ENCODE data around the gene SUGCT. TPM values are rescaled to one million over a fixed set of nuclear protein-coding genes. Genes with fewer than 3 reads are reported as not detected.
A peak's percentile ranks its signal among the peaks of the same experiment; 100 is the strongest.

SUGCT gene
- polyA plus RNA-seq, 5 donors: 2.3 to 4.6 (median 3.2) TPM

DNA sequence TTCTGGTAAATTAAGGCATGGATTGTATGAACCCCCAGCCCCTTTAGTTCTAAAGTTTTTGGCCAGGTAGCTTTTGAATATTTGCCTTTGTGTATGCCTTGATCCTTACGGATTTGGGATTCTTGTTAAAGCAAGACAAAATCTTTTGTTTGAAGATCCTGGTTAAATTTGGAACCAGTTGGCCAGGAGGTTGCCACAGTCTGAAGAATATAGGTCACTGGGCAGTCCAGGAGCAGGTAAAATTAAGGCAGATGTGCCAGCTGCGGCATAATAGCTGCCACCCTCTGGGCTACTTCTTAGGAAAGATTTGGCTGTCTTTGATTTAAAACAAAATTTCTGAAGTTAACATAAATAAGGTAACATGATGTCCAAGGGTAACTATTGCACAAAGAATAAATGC, 192.3 kb downstream of the SUGCT start:
- no peak for DNase-seq

GRCh38 chr7:40327873-40328272, 193.1 kb downstream of the SUGCT start:
- no peak for DNase-seq

DNA sequence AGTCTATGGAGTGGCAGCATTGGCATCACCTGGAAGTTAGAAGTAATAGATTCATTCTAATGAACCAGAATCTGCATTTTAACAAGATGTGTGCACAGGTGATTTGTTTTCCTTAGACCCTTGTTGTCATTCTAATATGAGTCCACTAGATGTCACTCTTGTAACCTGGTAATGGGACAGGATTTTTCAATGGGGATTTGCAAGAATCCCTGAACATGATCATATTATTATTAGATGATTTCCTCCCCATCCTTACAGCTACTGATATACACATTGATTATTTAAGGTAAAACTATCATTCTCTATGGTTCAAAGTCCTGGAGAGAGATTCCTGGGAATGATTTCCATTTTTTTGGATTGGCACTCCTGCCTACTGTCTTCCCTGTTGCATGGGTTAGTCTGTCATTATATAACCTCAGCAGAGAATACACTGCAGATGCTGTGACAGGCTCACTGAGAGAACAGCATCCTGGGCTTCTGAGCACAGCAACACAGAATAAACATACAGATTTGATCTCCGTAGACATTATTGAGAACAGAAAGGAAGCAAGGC, 194.9 kb downstream of the SUGCT start:
- DNase-seq: peak; percentile 38

DNA sequence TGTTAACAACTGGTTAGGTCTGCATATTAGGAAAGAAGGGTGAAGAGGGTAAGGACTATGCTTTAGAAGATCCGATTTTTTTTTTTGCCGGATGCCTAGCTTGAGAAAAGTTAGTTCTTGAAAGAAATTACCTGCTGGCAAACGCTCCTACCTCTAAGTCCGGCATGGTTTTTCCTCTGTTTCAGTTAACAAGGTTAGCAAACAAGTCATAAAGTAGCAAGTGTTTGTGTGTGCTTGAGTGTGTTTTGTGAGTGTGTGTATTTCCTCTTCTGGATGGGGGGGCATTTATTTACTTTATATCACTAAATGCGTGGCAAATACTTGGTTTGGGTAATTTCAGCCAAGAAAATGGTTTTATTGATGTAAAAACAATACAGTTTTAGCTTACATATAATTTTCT, 195.6 kb downstream of the SUGCT start:
- DNase-seq: no peak

DNA sequence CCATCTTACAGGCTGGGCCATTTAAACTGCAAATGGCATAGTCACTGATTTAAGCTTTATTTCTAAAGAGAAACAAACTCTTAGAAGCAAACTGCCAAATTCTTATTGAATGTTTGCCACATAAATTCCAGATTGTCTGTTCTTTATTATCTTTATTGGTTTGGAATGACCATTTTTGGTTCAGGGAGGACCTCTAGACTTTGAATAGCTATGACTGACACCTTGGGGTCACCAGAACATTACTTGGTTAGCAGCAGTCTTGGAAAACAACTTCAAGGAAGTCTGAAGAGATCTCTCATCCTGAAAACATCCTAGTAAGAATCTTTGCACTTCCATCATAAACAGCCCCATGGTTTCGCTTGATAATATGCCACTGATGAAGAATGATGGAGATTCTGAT, 197.1 kb downstream of the SUGCT start:
- no peak for DNase-seq

DNA sequence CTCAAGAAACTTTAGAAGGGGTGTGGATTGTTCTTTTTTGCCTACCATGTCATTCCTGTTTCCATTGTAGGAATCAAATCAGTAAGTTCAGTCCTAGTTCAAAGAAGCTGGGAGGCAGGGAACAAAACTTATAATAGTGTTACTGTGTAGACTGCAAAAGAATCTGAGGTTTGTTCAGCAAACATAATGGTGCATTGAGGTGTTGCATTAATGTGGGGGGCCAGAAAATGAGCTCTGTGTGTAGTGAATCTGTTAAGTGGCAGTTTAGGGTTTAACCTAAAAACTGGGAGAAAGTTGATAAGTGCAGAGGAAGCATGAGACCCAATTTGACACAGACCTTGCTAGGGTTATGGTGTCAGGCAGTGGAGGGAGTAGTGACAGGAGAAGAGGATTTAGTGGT, 197.7 kb downstream of the SUGCT start:
- DNase-seq: no peak

- DNase-seq: no peak
These were observed 207.0 kb downstream of the SUGCT start for GRCh38 chr7:40341836-40342235.

GRCh38 chr7:40346554-40346953, 211.7 kb downstream of the SUGCT start:
- DNase-seq: no peak

GRCh38 chr7:40348126-40348728, 213.4 kb downstream of the SUGCT start:
- no peak for DNase-seq

GRCh38 chr7:40350100-40350499, 215.3 kb downstream of the SUGCT start:
- DNase-seq: no peak

- DNase-seq: peak; percentile 40
These were observed 219.9 kb downstream of the SUGCT start for GRCh38 chr7:40354711-40355110.

DNA sequence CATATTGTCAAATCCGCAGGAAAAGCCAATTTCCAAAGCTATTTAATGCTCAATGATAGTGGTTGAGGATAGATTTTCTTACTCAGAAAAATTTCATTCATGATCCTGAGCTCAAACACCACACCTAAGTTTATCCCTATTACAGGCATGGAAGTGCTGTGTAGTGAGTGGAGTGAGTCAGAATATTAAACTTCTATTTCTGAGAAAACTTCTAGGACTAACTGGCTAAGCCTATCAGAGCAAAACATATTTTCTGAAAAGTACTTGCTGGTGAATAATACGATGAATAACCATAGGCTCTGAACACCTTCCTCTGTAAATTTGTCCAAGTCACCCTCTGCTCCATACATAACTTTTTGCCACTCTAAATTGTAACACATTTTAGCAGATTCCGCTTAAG, 221.5 kb downstream of the SUGCT start:
- DNase-seq: no peak

GRCh38 chr7:40356871-40357709, 222.3 kb downstream of the SUGCT start:
- DNase-seq: peak; percentile 27 to 35

DNA sequence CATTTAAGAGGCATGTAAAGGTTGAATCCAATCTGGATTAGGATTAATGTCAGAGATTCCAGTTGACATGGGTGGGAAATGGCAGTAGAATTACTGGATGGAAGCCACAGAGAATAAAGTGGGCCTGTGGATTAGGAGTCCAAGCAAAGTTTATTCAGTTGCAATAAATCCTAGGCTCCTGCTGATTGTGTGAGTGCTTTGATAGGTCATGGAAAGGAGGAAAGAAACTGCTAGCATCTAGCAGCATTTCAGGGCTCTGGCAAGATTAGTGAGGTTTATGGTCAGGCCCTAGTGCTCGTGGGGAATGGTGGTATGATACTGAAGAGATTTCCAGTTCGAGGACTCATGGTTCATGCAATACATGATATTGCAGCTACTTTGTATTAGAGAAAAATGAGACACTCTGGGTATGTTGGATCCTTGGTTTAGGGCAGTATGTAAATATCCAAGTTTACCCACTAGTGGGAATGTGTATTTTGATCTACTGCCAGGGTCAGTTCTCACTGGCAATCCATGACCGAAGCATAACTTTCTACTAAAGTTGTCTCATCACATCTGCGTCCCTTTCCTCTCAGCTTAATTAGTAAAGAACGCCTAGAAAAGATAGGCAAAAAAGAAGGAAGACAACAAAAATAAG, 235.0 kb downstream of the SUGCT start:
- DNase-seq: no peak

GRCh38 chr7:40371806-40372440, 237.1 kb downstream of the SUGCT start:
- no peak for DNase-seq

- DNase-seq: no peak
These were observed 239.8 kb downstream of the SUGCT start for GRCh38 chr7:40374575-40374974.

DNA sequence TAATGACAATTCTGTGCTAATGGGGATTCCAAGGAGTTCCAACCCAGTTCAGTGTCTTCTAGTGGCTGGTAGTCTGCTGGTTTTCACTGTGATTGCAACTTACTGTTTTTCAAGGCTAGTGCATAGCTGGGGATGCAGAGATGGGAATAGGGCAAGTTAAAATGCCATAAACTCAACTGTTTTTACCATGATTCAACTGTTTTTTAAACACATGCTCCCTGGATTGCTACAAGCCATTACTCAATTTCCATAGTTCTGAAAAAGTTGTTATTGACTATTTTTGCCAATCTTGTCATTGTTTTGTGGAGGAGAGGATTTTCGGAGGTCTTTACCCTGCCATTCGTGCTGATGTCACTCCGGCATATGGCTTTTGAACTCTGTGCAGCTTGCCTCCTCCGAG, 245.3 kb downstream of the SUGCT start:
- DNase-seq: no peak

DNA sequence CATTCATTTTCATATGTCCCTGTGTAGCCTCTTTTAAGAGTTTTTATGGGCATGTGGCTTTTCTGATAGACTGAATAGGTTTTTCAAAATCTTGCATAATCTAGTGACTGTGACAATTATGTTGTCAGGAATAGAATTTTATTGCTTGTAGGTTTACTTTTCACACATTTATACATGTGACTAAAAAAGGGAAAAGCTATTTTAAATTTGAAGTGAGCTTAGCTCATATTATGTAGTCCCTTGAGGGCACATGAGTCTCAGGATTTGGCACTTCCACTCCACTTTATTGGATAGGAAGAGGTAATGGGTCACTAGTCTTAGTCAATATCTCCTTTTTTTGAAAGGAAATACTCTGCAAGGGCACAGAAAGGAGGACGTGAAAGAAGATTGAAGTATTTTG, 247.3 kb downstream of the SUGCT start:
- DNase-seq: no peak

- DNase-seq: no peak
These were observed 258.9 kb downstream of the SUGCT start for GRCh38 chr7:40393660-40394059.

- no peak for DNase-seq
These were observed 259.6 kb downstream of the SUGCT start for GRCh38 chr7:40394400-40394799.

DNA sequence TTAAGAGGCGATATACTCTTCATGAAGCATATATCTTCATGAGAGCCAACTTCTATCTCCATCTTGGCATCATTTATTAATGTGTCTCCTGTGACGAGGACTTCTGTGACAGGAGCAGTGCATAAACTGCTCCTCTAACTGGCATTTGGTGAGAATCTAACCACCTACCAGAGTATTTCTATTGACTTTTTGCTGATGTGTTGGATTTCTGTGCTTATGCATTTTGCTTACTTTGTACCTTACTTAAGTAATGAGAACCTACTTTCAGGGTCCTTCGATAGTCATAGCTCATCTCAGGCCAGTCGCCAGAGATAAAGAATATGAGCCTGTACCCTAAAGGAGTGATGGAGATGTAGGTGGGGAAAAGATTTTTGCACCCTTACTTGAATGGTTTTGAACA, 265.7 kb downstream of the SUGCT start:
- DNase-seq: no peak

DNA sequence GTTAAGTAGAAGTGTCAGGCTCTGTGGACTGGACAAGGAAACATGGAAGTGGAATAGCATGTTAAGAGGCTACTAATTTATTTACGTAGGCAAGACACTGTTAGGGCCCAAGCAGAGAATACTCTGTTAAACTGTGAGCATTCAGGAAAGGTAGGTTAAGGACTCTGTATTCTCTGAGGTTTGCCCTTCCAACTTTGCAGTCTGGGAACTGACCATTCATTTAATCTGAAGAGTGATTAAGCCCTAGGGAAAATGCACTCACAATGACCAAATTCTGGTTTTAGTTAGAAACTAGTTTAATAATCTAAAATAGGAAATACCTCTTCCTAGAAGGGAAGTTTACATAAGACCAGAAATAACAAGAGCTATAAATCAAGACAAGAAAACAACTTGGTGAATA, 266.6 kb downstream of the SUGCT start:
- DNase-seq: no peak
